Left colon (tissue), 2 donors: Measurements from ENCODE around the gene HSP90AA1. TPM values are rescaled to one million over a fixed set of nuclear protein-coding genes. Genes with fewer than 3 reads are reported as not detected.
"Not testable (repeated sequence)": the region's sequence is repeated elsewhere in the genome, so short reads cannot be mapped to it uniquely, and the experiment has no call there.

ENCODE experiments used
- ATAC-seq: fragments of 200-7000 bp; cut with Tn5 transposase; one replicate; pipeline ENCODE4 v1.9.1; 2020; ENCODE audit warnings: mild to moderate bottlenecking, moderate library complexity
- DNase-seq, 2 donors: peaks; one replicate each; pipeline ENCODE4 v3.0.0-alpha.2; 2020
- intact Hi-C, 2 donors: fragments of 100-400 bp; cut with DNase I in 1 of 2; cut with micrococcal nuclease in 1 of 2; formaldehyde crosslinking; loops; one replicate each; pipeline versions ENCODE4 v1.11.2 to v1.14.0; 2022; cut with DNase I, micrococcal nuclease
- total RNA-seq, 2 donors: library from RNA; stranded (reverse); fragmentation: NEBNext Ultra II Directional; extraction: Animal tissue kit (Norgen Biotek cat#: 25700); gene quantifications; one replicate each; pipeline ENCODE4 v1.2.1, GENCODE V29; 2021
- donor health status: DM: no; HTN: no; CAD: no.
- donor health status: DM: yes; HTN: yes; CAD: no.

The HSP90AA1 gene
- total RNA-seq, 2 donors from 2014 or later = 182 to 274 TPM

DNA sequence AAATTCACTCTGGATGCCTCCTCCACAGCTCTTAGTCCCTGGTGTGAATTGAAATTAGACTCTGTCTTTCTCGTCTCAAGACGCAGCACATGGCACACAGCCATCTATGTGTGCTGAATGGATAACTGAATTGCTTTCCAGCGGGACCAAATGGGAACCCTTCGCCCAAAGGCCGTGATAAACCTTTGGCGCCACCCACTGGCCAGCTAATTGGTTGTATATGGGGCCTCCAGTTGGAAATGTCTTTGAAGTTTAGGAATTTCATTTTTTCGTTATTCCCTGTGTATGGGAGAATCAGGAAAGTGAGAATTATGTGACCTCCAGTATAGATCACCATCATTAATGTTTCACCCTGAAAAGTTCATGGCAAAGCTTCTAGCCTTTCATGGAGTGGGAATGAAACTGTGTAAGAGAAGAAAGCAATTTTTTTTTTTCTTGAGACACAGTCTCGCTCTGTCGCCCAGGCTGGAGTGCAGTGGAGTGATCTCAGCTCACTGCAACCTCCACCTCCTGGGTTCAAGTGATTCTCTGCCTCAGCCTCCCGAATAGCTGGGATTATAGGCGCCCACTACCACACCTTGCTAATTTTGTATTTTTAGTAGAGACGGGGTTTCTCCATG, 9.8 kb upstream of the HSP90AA1 start:
- intact Hi-C loops = no loop called here
- ATAC-seq (peak; percentile 82), DNase-seq (peak; percentile 75 to 94)

DNA sequence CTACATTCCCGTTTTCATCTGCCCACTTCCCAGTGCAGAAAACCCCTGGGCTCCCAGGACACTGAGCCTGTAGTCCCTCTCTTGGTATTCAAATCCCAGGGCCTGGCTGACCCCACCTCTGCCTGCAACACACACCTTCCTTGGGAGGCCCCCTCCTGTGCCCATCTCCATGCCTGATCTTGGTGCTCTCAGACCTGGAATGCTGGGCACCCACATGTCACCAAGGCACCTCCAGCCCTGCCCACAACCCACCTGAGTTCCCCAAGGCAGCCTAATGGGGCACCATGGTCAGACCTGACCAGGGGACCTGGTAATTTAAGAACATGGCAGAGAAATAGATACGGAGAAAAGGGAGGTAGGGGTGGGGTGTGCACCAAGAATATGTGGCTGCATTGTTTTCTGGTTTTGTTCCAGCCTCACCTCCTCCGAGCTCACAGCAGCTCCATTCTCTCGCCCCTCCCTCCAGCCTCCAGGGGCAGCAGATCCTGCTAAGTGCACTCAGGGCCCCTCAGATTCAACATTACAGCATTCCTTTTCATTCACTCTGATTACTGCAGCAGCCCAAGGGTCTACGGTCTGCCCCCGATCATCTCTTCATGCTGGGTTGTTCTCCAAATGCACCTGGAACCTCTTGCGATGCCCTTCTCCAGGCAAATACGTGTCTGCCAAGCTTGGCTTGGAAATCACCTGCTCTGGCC, 9.2 kb upstream of the HSP90AA1 start:
- ATAC-seq = no peak

DNA sequence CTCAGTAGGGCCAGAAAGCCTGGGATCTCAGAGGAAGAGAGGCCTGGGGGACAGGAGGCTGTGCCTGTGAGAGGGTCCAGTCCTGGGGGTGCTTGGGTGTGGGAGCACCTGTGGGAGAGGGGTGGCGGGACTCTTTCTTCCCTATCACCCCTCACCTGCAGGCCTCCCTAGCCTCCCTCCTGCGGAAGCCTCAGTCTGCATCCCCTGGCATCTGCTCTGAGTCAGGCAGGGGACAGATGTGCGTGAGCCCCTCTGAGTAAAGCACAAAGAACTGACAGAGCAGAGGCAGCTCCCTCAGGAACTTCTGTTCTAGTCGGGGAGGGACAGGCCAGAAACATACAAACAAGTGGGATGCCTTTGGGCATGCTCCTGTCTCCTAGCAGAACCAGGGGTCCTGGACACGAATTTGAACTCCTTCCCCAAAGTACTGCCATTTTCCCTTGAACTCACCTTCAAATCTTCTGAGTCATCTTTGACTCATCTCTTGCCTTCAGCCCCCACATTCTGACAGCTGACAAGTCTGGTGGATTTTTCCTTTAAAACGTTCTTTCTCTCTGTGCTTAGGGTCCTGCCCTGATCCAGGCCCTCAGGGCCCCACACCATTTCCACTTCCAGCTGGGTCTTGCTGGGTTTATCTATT, 8.5 kb upstream of the HSP90AA1 start:
- intact Hi-C loops = no loop called here
- DNase-seq (no peak), ATAC-seq (no peak)

More for the DNA sequence above, 9.2 kb upstream of the HSP90AA1 start:
- intact Hi-C loops = no loop called here
- DNase-seq = no peak

DNA sequence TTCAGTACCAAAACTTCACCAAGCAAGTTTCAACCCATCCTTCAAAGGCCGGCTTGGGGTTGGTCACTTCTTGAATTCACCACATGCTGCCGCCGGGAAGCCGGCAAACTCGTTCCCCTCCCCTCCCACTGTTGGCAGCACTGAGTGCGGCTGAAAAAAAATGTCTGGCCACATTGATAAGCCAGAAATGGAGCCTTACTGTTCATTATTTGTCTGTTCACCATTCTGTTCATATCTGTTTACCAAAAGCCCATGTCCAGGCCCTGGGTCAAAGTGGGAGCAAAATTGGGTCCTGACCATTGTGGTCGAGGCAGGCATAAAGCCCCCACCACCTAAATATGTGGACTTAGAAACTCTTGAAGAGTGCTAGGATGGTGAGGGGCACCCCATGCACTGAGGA, 7.3 kb upstream of the HSP90AA1 start:
- no peak for DNase-seq
- intact Hi-C loops = no loop called here
- no peak for ATAC-seq

DNA sequence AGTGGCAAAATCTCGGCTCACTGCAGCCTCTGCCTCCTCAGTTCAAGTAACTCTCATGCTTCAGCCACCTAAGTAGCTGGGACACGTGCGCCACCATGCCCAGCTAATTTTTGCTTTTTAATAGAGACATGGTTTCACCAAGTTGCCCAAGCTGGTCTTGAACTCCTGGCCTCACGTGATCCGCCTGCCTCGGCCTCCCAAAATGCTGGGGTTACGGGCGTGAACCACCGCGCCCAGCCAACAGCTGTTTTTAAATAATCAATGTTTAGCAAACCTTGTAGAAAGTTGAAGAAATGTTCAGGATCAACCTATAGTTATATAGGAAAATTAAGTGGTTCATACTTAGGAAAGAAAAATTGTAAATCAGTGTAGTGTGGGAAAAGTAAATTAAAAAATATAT, 6.0 kb upstream of the HSP90AA1 start:
- intact Hi-C loops = no loop called here
- ATAC-seq (no peak), DNase-seq (no peak)

DNA sequence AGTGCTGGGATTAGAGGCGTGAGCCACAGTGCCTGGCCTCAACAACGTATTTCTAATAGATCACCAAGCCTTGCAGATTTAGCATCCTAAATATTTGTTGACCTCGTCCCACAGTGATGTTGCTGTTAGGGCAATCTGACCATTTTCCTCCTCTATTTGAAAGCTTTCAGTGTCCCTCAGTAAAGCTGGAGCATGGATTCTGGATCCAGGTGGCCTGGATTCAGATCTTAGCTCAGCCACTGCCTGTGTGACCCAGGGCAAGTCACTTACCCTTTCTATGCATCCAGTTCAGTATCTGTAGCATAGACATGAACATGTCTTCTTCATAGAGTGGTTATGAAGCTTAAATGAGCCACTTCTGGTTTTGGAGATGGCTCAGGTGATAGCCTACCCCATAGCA, 3.9 kb upstream of the HSP90AA1 start:
- DNase-seq (no peak), ATAC-seq (no peak)
- intact Hi-C loops = no loop called here

DNA sequence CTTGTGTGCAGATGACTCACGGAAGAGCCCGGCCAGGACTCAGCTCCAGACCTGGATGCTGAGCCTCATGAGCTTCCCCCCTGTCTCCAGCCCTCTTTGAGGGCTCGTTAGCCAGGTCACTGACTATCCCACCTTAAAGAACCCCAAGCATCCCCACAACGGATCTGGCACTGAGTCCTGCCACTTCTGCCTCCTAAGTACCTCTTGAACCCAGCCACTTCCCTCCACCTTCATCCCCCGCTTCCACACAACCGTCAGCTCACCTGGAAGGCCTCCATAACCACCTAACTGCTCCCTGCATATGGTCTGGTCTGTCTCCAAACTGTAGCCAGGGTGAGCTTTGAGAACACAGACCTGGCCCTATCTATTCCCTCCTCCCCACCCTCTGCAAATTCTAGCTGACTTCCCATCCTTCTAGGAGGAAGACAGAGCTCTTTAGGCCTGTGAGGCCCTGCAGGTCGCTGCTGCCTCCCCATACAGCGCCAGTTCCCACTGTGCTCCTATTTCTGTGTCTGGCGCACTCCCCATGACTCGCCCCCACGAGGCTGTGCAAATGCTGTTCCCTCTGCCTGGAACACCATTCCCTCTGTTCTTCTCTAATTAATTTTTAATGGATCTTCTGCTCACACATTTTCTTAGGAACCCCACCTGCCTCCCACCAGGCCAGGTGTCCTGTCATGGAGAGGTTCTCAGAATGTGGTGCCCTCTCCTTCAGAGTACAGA, 2.9 kb upstream of the HSP90AA1 start:
- DNase-seq (no peak), ATAC-seq (no peak)
- intact Hi-C loops = no loop called here

DNA sequence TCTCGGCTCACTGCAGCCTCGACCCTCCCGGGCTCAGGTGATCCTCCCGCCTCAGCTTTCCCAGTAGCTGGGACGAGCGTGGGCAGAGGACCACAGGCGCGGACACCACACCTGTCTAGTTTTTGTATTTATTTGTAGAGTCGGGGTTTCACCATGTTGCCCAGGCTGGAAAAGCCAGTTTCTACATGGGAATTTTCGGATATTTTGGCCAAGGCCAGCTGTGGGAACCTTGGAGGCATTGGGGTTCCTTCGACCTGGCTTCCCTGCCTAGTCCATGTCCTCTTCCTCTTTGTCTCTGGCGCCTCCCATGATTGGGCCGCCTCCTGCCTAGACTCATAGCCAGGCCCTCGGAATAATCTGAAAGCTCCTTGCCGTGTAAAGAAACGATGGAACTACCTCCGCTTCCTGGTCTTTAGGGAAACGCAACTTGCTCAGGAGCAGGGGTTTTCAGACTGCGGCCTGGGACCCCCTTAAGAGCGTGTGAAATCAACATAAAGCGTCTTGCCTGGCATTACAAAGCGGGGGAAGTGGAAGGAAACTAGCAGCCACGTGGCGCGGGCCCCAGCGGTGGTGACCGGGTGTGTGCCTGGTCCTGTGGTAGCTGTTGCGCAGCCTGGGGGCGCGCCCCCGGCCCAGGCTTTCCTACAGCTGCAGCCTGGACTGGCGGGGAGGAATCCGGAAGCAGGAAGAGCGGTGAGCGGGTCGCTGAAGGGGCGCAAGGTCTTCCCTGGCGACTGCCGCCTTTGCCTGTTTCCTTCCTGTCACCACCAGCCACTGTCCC, 1.4 kb upstream of the HSP90AA1 start:
- DNase-seq = peak; percentile 55 to 63
- ATAC-seq = peak; percentile 34
- intact Hi-C loops = no loop called here

DNA sequence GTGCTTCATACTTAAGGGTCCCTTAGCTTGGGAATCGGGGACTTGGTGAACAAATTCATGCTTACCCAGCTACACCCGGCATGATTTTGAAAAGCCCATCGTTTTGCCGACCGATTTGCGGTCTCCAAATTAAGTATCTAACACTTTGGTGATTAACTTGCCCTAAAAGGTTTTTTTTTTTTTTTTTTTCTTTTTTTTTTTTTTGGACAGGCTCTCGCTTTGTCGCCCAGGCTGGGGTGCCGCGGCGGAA, 843 bp upstream of the HSP90AA1 start:
- DNase-seq (no peak), ATAC-seq (no peak)
- intact Hi-C loops = no loop called here

DNA sequence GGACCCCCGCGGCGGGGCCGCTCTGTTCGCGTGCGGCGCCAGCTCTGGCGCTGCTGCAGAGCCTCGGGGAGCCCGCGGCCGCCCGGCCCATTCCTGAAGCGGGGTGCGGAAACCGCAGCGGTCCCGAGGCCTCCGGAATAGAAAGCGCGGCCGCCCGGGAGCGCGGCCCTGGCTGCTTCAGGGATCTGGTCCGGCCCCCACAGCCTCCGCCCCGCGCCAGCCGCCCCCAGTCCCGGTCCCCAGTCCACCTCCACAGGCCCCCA, 204 bp downstream of the HSP90AA1 start:
- intact Hi-C loops = no loop called here
- ATAC-seq (no peak), DNase-seq (no peak)

DNA sequence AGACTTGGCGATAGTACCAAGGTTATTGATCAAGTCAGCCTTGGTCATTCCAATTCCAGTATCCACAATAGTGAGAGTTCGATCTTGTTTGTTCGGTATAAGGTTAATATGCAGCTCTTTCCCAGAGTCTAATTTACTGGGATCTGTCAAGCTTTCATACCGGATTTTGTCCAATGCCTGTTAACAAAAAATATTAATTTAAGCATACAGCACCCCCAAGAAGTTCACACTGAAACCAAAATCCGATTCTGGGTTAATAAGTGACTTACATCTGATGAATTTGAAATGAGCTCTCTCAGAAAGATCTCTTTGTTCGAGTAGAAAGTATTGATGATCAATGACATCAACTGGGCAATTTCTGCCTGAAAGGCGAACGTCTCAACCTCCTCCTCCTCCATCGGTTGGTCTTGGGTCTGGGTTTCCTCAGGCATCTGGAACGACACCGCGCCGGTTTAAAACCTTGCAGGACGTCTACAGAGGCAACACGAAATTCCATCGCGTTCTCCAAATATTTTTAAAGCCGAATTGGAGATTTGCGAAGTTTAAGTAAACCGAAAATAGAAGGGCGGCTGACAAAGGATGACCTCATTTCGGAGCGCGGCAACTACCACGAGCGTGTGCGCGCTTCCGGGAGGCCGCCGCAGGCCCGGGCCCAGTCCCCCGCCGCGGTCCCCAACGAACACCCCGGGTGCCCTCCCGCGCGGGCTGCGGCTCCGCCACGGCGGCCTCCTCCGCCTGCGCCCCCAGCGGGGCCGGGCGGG, 716 bp downstream of the HSP90AA1 start:
- DNase-seq = peak; percentile 59 to 73
- intact Hi-C loops = no loop called here

DNA sequence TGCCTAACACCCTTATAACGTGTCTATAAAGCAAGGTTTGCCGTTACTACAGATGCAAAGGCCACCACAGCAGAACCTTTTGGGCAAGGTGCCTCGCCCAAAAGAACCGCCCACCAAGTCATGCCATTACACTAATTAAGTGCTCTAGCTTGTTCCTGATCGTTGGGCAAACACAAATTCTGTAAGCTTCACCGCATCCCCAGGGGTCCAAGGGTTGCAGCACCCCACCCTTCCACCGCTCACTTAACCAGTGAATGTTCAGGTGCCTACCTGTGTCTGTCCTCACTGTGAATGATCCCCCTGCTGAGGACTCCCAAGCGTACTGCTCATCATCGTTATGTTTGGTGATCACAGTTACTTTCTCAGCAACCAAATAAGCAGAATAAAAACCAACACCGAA, 1.4 kb downstream of the HSP90AA1 start:
- ATAC-seq (no peak), DNase-seq (no peak)
- intact Hi-C loops = no loop called here

More for the DNA sequence above, 716 bp downstream of the HSP90AA1 start:
- ATAC-seq = peak; percentile 47

DNA sequence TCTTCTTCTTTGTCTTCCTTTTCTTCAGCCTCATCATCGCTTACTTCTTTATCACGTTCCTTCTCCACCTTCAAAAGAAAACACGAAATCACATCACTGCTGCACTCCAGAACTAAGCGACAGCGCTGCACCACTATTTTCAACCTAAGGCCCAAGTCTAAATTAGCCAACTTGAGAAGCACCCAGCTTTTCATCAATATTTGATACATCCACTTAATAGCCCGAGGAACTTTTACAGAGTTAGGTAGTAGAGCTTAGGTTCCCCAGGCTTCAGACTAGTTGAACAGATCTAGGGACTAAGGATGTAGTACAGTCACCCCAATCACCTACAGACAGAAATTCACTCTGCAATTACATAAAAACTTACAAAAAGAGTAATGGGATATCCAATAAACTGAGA, 1.9 kb downstream of the HSP90AA1 start:
- intact Hi-C loops = no loop called here
- no peak for ATAC-seq
- no peak for DNase-seq

DNA sequence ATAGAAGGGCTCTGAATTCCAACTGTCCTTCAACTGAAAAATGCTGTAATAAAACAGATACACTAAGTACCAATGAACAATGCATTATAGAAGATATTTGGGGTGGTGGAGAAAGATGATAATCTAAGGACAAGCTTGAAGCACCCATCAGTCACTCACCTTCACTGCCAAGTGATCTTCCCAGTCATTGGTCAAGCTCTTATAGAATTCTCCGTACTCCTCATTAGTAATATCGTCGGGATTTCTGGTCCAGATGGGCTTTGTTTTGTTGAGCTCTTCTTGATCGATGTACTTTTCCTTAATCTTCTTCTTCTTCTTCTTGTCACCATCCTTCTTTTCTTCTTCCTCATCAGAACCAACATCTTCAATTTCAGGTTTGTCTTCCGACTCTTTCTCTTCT, 2.3 kb downstream of the HSP90AA1 start:
- intact Hi-C loops, DNase-seq, ATAC-seq: not testable (repeated sequence)

DNA sequence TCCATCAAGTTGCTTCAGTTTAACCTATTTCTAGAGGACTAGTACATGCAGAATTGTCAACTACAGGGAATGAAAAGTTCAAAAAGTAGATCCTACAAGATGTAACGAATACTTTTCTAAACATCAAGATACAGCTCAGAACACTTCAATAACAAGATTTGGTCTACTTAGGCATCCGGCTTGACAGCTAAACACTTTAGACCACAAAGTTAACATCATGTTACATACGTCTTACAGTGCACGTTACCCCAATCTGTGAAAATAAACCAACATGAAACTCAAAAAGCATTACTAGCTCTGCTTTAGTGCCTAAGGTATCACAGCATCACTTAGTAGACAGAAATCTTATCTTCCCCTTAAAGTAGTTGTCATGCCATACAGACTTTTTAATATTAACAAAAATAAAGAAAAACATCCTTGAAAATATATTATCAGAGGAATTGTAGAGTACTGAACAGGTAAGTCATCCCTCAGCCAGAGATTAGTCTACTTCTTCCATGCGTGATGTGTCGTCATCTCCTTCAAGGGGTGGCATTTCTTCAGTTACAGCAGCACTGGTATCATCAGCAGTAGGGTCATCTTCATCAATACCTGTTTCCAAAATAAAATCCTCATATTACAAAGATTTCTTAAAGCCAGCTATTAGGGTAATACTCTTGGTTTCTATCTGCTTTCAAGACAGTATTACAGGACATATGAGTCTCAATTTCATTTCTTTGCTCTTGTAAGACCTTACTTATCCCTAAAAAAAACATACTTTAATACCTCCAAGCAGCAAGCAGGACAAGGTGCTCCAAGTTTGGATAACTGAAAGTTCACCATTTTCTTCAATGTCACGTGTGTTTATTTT, 5.4 kb downstream of the HSP90AA1 start:
- ATAC-seq = no peak
- no peak for DNase-seq
- intact Hi-C loops = no loop called here

DNA sequence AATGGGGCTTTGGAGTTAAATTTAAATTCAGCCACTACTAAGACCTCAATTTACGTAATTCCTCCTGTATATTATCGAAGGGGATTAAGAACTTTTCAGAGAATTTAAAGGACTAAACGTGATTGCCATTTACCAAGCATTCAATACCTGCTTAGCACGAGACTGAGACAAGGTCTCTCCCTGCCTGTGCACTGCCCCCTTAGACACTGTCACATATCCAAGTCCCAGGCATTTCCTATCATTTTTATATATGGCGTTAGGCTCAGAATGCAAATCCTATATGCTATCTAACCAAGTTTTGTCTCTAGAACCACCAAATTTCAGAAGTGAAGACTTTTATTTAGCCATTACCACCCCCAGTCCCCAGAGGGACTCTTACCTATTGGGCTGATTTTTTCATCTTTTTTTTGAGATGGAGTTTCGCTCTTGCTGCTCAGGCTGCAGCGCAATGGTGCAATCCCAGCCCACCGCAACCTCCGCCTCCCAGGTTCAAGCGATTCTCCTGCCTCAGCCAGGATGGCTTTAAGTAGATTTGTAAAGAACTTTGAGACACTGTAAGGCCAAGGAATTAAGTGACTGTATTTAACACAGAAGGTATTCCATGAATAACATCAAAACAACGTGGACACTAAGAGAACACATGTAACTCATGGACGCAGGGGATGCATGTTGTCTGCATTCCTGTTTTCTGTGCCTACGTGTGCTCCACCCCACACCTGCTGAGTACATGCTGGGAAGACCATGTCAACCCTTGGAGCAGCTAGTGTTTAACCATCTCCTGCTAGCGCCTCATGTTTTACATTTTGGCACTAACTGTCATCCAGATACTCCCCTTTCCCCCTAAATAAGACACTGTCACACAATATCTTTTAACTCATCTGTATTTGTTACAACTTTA, 6.4 kb downstream of the HSP90AA1 start:
- intact Hi-C loops = no loop called here
- ATAC-seq (no peak), DNase-seq (no peak)

DNA sequence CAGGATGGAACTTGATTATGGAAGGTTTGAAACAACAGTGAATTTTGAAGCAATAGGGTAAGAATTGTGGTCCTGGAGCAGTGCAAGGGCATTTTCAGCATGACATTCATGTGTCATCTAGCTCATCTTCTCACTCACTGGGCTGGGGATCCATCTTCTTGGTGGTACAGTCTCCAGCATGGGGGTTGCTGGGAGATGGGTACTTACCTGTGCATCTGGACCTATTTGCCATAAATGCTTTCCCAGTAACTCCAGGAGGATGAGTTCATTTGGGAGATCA, 7.2 kb downstream of the HSP90AA1 start:
- no peak for DNase-seq
- intact Hi-C loops = no loop called here
- no peak for ATAC-seq
